ENCODE data around the gene SLC6A18. TPM values are rescaled to one million over a fixed set of nuclear protein-coding genes. Genes with fewer than 3 reads are reported as not detected.
A peak's percentile ranks its signal among the peaks of the same experiment; 100 is the strongest.

SLC6A18 gene
- total and polyA plus RNA-seq, 5 donors from 2014 or later = not detected

DNA sequence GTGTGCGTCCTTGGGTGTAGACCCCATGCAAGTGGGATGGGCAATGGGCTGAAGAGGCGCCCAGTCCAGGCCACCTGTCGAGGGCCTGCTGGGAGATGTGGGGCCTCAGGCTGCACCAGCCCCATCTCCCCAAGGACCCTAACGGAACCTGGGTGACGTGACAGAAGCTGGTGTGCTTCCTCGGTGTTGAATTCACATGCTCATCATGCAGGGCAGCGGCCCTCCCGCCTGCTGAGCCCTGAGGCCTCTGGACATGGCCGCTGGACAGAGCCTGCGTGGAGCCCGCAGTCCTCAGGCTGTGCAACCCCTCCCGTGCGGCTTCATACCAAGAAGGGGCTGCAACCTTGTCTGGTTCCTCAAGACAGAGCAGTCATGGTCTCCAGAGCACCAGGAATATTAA is 42.9 kb downstream of the SLC6A18 start:
- no peaks in the 10 kb centered on the region for H3K36me3 ChIP-seq (ENCODE audit: control insufficient read depth, insufficient read depth, low read length)
- no peak overlapping the region for H3K27ac Mint-ChIP-seq
- no peak overlapping the region for H3K4me3 ChIP-seq (ENCODE audit: low read depth, low read length)
- no peaks in the 10 kb centered on the region for H3K9me3 ChIP-seq (ENCODE audit: control insufficient read depth in 2 of 2, low read length in 2 of 2)
- H3K4me1 Mint-ChIP-seq = peaks cover 0 to 11% (median 6%) of the 10 kb centered on the region in 4 donors
- H3K4me1 ChIP-seq (ENCODE audit: control insufficient read depth, insufficient read depth, low read length, poor library complexity, severe bottlenecking) = peaks cover 6% of the 10 kb centered on the region
- ATAC-seq (ENCODE audit: low read depth in 2 of 2) = no peak
- H3K36me3 Mint-ChIP-seq = no peaks in the 10 kb centered on the region
- no peaks in the 10 kb centered on the region for H3K27me3 ChIP-seq (ENCODE audit: control insufficient read depth, insufficient read depth, low read length)
- H3K27me3 Mint-ChIP-seq = no peaks in the 10 kb centered on the region
- DNase-seq = no peak
- no peaks in the 10 kb centered on the region for H3K9me3 Mint-ChIP-seq
- H3K27ac ChIP-seq (ENCODE audit: insufficient read depth, low read length, poor library complexity, severe bottlenecking) = no peak overlapping the region
- H3K4me3 Mint-ChIP-seq = no peak overlapping the region

DNA sequence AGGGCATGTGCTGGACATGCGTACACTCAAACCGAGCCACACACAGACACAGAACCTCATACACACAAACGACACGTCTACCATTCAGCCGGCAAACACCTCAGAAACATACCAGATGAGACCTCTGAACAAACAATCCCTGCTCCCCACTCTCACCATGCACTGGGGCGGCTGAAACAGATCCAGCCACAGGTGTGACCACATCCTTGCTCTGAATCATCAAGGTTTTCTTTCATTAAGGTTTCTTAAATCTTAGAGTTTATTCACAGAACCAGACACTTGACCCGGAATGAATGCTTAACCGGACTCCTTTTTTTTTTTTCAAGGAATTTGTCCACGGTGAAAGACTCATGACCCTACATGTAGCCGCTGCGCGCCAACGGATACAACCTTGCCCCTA is 43.5 kb downstream of the SLC6A18 start:
- peaks cover 6% of the 10 kb centered on the region for H3K4me1 ChIP-seq (ENCODE audit: control insufficient read depth, insufficient read depth, low read length, poor library complexity, severe bottlenecking)
- no peaks in the 10 kb centered on the region for H3K9me3 ChIP-seq (ENCODE audit: control insufficient read depth in 2 of 2, low read length in 2 of 2)
- H3K36me3 ChIP-seq (ENCODE audit: control insufficient read depth, insufficient read depth, low read length) = no peaks in the 10 kb centered on the region
- H3K27me3 ChIP-seq (ENCODE audit: control insufficient read depth, insufficient read depth, low read length) = no peaks in the 10 kb centered on the region
- peak; percentile 73 to 74 for ATAC-seq (ENCODE audit: low read depth in 2 of 2)
- H3K4me3 ChIP-seq (ENCODE audit: low read depth, low read length) = no peak overlapping the region
- Mint-ChIP-seq H3K36me3 (no peaks in the 10 kb centered on the region), H3K4me1 (peaks cover 0 to 11% (median 6%) of the 10 kb centered on the region in 4 donors), H3K4me3 (no peak overlapping the region), H3K27ac (no peak overlapping the region), H3K27me3 (no peaks in the 10 kb centered on the region), H3K9me3 (no peaks in the 10 kb centered on the region)
- H3K27ac ChIP-seq (ENCODE audit: insufficient read depth, low read length, poor library complexity, severe bottlenecking) = no peak overlapping the region
- DNase-seq = peak in 2 of 3 donors; percentile 21 to 59

DNA sequence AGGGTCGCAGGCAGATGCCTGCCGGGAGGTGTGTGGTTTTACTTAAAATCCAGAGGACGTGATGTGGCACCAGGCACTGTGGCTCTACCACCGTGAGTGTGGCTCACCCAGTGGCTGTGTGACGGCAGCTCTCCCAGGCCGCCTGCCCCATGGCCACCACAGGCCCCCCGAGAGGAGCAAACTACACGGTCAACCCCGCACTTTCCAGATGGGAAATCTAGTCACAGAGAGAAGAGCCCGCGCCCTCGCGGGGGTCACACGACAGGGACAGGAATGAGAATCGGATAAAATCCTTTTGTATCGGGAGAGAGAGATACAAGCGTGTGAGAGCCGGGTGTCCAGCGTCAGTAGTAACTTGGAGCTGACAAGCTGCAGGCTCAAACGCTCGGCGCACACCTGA is 45.2 kb downstream of the SLC6A18 start:
- H3K27ac ChIP-seq (ENCODE audit: insufficient read depth, low read length, poor library complexity, severe bottlenecking) = no peak overlapping the region
- ATAC-seq (ENCODE audit: low read depth in 2 of 2) = no peak
- no peak for DNase-seq
- Mint-ChIP-seq H3K9me3 (no peaks in the 10 kb centered on the region), H3K36me3 (no peaks in the 10 kb centered on the region), H3K4me3 (no peak overlapping the region), H3K27me3 (no peaks in the 10 kb centered on the region), H3K4me1 (peaks cover 0 to 11% (median 6%) of the 10 kb centered on the region in 4 donors), H3K27ac (no peak overlapping the region)
- H3K36me3 ChIP-seq (ENCODE audit: control insufficient read depth, insufficient read depth, low read length) = no peaks in the 10 kb centered on the region
- H3K27me3 ChIP-seq (ENCODE audit: control insufficient read depth, insufficient read depth, low read length) = no peaks in the 10 kb centered on the region
- H3K4me1 ChIP-seq (ENCODE audit: control insufficient read depth, insufficient read depth, low read length, poor library complexity, severe bottlenecking) = peaks cover 6% of the 10 kb centered on the region
- no peaks in the 10 kb centered on the region for H3K9me3 ChIP-seq (ENCODE audit: control insufficient read depth in 2 of 2, low read length in 2 of 2)
- no peak overlapping the region for H3K4me3 ChIP-seq (ENCODE audit: low read depth, low read length)

DNA sequence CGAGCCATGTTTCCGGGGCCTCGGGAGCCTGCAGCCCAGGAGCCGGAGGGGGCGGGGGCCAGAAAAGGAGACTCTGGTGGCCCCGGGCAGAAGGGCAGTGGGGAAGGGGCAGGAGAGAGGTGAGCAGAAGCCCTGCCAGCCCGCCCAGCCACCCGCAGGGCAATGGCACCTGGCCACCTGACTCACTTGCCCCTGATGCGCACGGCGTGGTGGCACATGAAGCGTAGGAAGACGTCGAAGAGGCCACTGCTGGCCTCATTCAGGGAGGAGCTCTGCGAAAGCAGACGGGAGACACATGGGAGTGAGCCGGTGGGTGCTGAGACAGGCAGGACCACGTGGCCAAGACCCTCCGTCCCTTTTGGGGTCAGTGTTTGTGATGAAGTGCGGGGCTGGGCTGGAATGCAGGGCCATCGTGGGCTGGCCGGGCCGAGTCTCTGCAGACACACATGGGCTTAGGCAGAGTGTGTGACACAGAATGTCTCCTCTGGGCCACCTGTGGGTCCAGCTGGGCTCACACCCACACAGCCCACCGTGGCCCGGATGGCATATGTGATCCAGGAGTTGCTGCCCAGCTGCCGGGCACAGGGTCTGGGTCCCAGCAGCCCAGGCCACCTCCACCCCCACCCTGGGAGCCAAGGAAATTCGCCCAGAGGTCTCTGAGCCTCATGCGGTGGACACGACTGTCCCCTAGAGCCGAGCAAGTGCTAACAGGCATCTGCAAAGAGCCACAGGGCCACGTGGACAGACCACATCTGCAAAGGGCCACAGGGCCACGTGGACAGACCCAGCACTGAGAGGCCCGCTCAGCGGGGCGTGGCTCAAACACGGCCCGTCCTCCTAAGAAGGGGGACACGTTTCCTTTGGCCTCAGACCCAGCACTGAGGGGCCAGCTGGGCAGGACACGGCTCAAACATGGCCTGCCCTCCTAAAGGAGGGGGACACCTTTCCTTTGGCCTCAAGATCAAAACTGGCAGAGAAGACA is 46.0 kb downstream of the SLC6A18 start:
- H3K4me3 Mint-ChIP-seq = no peak overlapping the region
- Histone ChIP-seq H3K27ac (ENCODE audit: insufficient read depth, low read length, poor library complexity, severe bottlenecking) (no peak overlapping the region), H3K27me3 (ENCODE audit: control insufficient read depth, insufficient read depth, low read length) (no peaks in the 10 kb centered on the region), H3K36me3 (ENCODE audit: control insufficient read depth, insufficient read depth, low read length) (no peaks in the 10 kb centered on the region), H3K9me3 (ENCODE audit: control insufficient read depth in 2 of 2, low read length in 2 of 2) (no peaks in the 10 kb centered on the region), H3K4me1 (ENCODE audit: control insufficient read depth, insufficient read depth, low read length, poor library complexity, severe bottlenecking) (peaks cover 6% of the 10 kb centered on the region), H3K4me3 (ENCODE audit: low read depth, low read length) (no peak overlapping the region)
- H3K4me1 Mint-ChIP-seq = peaks cover 0 to 11% (median 6%) of the 10 kb centered on the region in 4 donors
- no peaks in the 10 kb centered on the region for H3K27me3 Mint-ChIP-seq
- H3K27ac Mint-ChIP-seq = no peak overlapping the region
- DNase-seq = no peak
- H3K9me3 Mint-ChIP-seq = no peaks in the 10 kb centered on the region
- no peaks in the 10 kb centered on the region for H3K36me3 Mint-ChIP-seq
- no peak for ATAC-seq (ENCODE audit: low read depth in 2 of 2)

DNA sequence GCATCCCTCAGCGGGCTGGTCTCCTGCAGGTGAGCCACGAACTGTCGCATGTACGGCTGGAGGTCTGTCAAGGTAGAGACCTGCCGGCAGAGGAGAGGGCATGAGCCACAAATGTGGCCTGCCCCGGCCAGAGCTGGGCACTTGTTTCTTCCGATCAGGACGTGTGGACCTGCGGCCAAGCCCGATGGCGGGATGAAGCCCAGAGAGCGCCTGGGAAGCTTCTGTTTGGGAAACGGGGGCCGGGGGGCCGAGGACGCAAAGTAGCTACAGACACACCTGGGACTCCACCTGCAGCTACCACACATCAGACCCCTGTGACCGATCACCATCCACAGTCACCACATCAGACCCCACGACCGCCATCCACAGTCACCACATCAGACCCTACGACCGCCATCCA is 47.0 kb downstream of the SLC6A18 start:
- no peak overlapping the region for H3K4me3 Mint-ChIP-seq
- no peaks in the 10 kb centered on the region for H3K36me3 Mint-ChIP-seq
- Histone ChIP-seq H3K27me3 (ENCODE audit: control insufficient read depth, insufficient read depth, low read length) (no peaks in the 10 kb centered on the region), H3K4me1 (ENCODE audit: control insufficient read depth, insufficient read depth, low read length, poor library complexity, severe bottlenecking) (peaks cover 6% of the 10 kb centered on the region), H3K9me3 (ENCODE audit: control insufficient read depth in 2 of 2, low read length in 2 of 2) (no peaks in the 10 kb centered on the region), H3K4me3 (ENCODE audit: low read depth, low read length) (no peak overlapping the region), H3K36me3 (ENCODE audit: control insufficient read depth, insufficient read depth, low read length) (no peaks in the 10 kb centered on the region), H3K27ac (ENCODE audit: insufficient read depth, low read length, poor library complexity, severe bottlenecking) (no peak overlapping the region)
- no peak overlapping the region for H3K27ac Mint-ChIP-seq
- H3K4me1 Mint-ChIP-seq = peaks cover 0 to 11% (median 6%) of the 10 kb centered on the region in 4 donors
- ATAC-seq (ENCODE audit: low read depth in 2 of 2) = no peak
- no peak for DNase-seq
- no peaks in the 10 kb centered on the region for H3K27me3 Mint-ChIP-seq
- H3K9me3 Mint-ChIP-seq = no peaks in the 10 kb centered on the region

DNA sequence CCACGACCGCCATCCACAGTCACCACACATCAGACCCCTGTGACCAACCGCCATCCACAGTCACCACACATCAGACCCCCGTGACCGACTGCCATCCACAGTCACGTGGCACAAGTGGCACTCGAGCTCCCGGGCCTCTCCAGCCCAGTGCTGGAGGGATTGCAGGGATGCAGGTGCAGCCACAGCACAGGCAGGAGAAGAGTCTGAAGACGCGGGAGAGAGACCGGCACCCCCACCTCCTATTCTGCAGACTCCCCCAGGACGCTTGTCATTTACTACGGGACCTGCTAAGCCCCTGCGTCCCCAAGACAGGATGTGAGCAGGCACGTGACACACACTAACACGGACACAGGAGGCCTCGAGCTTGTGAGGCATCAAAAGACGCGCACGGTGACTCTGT is 48.6 kb downstream of the SLC6A18 start:
- DNase-seq (no peak), ATAC-seq (ENCODE audit: low read depth in 2 of 2) (no peak)
- H3K36me3 ChIP-seq (ENCODE audit: control insufficient read depth, insufficient read depth, low read length) = no peaks in the 10 kb centered on the region
- H3K27me3 ChIP-seq (ENCODE audit: control insufficient read depth, insufficient read depth, low read length) = no peaks in the 10 kb centered on the region
- H3K27ac ChIP-seq (ENCODE audit: insufficient read depth, low read length, poor library complexity, severe bottlenecking) = no peak overlapping the region
- Mint-ChIP-seq H3K36me3 (no peaks in the 10 kb centered on the region), H3K27ac (no peak overlapping the region), H3K4me3 (no peak overlapping the region), H3K4me1 (peaks cover 0 to 6% (median 2%) of the 10 kb centered on the region in 4 donors), H3K9me3 (no peaks in the 10 kb centered on the region), H3K27me3 (no peaks in the 10 kb centered on the region)
- no peaks in the 10 kb centered on the region for H3K9me3 ChIP-seq (ENCODE audit: control insufficient read depth in 2 of 2, low read length in 2 of 2)
- H3K4me1 ChIP-seq (ENCODE audit: control insufficient read depth, insufficient read depth, low read length, poor library complexity, severe bottlenecking) = no peaks in the 10 kb centered on the region
- H3K4me3 ChIP-seq (ENCODE audit: low read depth, low read length) = no peak overlapping the region

DNA sequence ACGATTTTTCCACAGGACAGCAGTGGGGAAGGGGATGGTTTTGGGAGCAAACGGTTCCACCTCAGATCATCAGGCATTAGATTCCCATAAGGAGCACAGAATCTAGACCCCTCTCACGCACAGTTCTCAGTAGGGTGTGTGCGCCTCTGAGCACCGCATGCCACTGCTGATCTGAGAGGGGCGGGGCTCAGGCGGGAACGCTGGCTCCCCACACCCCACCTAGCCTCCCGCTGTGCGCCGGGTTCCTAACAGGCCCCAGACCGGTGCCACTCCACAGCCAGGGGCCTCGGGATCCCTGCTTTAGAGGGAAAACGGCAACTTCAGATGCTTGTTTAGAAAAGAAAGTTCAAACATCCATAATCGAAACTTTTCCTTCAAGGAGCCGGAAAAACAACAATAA is 49.3 kb downstream of the SLC6A18 start:
- Mint-ChIP-seq H3K9me3 (no peaks in the 10 kb centered on the region), H3K27me3 (no peaks in the 10 kb centered on the region), H3K36me3 (no peaks in the 10 kb centered on the region), H3K4me3 (no peak overlapping the region), H3K4me1 (no peaks in the 10 kb centered on the region), H3K27ac (no peak overlapping the region)
- H3K27me3 ChIP-seq (ENCODE audit: control insufficient read depth, insufficient read depth, low read length) = no peaks in the 10 kb centered on the region
- H3K36me3 ChIP-seq (ENCODE audit: control insufficient read depth, insufficient read depth, low read length) = no peaks in the 10 kb centered on the region
- no peak overlapping the region for H3K27ac ChIP-seq (ENCODE audit: insufficient read depth, low read length, poor library complexity, severe bottlenecking)
- ATAC-seq (ENCODE audit: low read depth in 2 of 2) = no peak
- H3K4me1 ChIP-seq (ENCODE audit: control insufficient read depth, insufficient read depth, low read length, poor library complexity, severe bottlenecking) = no peaks in the 10 kb centered on the region
- H3K4me3 ChIP-seq (ENCODE audit: low read depth, low read length) = no peak overlapping the region
- no peak for DNase-seq
- no peaks in the 10 kb centered on the region for H3K9me3 ChIP-seq (ENCODE audit: control insufficient read depth in 2 of 2, low read length in 2 of 2)
